Activated T-cell treated with anti-CD3 and anti-CD28 coated beads, Interleukin-2, amount 50 U/mL, for 24 hours (primary cell): Measurements from ENCODE around the gene FAF2.

Experiments used
- DNase-seq: peaks from one replicate; pipeline ENCODE4 v3.0.0-alpha.2; 2020
- H3K27ac Mint-ChIP-seq: 2 replicates; pipeline ENCODE4 v1.8.0; 2020; ENCODE audit warnings: mild to moderate bottlenecking, mixed read lengths
- H3K27me3 Mint-ChIP-seq: 2 replicates; pipeline ENCODE4 v1.8.0; 2020; ENCODE audit warnings: mixed read lengths
- H3K36me3 Mint-ChIP-seq: 2 replicates; pipeline ENCODE4 v1.8.0; 2020; ENCODE audit warnings: low read depth, mixed read lengths
- H3K4me1 Mint-ChIP-seq: 2 replicates; pipeline ENCODE4 v1.8.0; 2020; ENCODE audit warnings: low read depth, mixed read lengths
- H3K4me3 Mint-ChIP-seq: 2 replicates; pipeline ENCODE4 v1.8.0; 2020; ENCODE audit warnings: mild to moderate bottlenecking, moderate library complexity, mixed read lengths
- H3K9me3 Mint-ChIP-seq: 2 replicates; pipeline ENCODE4 v1.8.0; 2020; ENCODE audit warnings: mixed read lengths

Gene FAF2

GRCh38 chr5:176521286-176521685, 73.1 kb downstream of the FAF2 start:
- no peak for DNase-seq
- Mint-ChIP-seq H3K9me3 (no peaks in the 10 kb centered on the region), H3K27me3 (no peaks in the 10 kb centered on the region), H3K4me3 (no peak overlapping the region), H3K27ac (no peak overlapping the region), H3K4me1 (peaks cover 9% of the 10 kb centered on the region), H3K36me3 (peaks cover 3% of the 10 kb centered on the region)

GRCh38 chr5:176521699-176522263, 73.6 kb downstream of the FAF2 start:
- H3K9me3 Mint-ChIP-seq = no peaks in the 10 kb centered on the region
- H3K27ac Mint-ChIP-seq = no peak overlapping the region
- DNase-seq = no peak
- no peaks in the 10 kb centered on the region for H3K27me3 Mint-ChIP-seq
- peaks cover 7% of the 10 kb centered on the region for H3K36me3 Mint-ChIP-seq
- no peak overlapping the region for H3K4me3 Mint-ChIP-seq
- peaks cover 9% of the 10 kb centered on the region for H3K4me1 Mint-ChIP-seq

GRCh38 chr5:176524138-176524537, 76.0 kb downstream of the FAF2 start:
- H3K4me3 Mint-ChIP-seq = no peak overlapping the region
- peaks cover 29% of the 10 kb centered on the region for H3K36me3 Mint-ChIP-seq
- DNase-seq = no peak
- no peak overlapping the region for H3K27ac Mint-ChIP-seq
- H3K27me3 Mint-ChIP-seq = no peaks in the 10 kb centered on the region
- peaks cover 17% of the 10 kb centered on the region for H3K4me1 Mint-ChIP-seq
- H3K9me3 Mint-ChIP-seq = no peaks in the 10 kb centered on the region

- peaks cover 36% of the 10 kb centered on the region for H3K36me3 Mint-ChIP-seq
- no peak overlapping the region for H3K27ac Mint-ChIP-seq
- no peaks in the 10 kb centered on the region for H3K9me3 Mint-ChIP-seq
- peaks cover 25% of the 10 kb centered on the region for H3K4me1 Mint-ChIP-seq
- H3K4me3 Mint-ChIP-seq = no peak overlapping the region
- no peak for DNase-seq
- no peaks in the 10 kb centered on the region for H3K27me3 Mint-ChIP-seq
Observed at GRCh38 chr5:176524987-176525386, 76.8 kb downstream of the FAF2 start.

- H3K4me3 Mint-ChIP-seq = no peak overlapping the region
- peaks cover 36% of the 10 kb centered on the region for H3K36me3 Mint-ChIP-seq
- no peak for DNase-seq
- no peaks in the 10 kb centered on the region for H3K9me3 Mint-ChIP-seq
- H3K27me3 Mint-ChIP-seq = no peaks in the 10 kb centered on the region
- no peak overlapping the region for H3K27ac Mint-ChIP-seq
- peaks cover 27% of the 10 kb centered on the region for H3K4me1 Mint-ChIP-seq
Observed at GRCh38 chr5:176525677-176526076, 77.5 kb downstream of the FAF2 start.

- H3K9me3 Mint-ChIP-seq = no peaks in the 10 kb centered on the region
- peaks cover 43% of the 10 kb centered on the region for H3K36me3 Mint-ChIP-seq
- peaks cover 34% of the 10 kb centered on the region for H3K4me1 Mint-ChIP-seq
- no peak for DNase-seq
- H3K27ac Mint-ChIP-seq = no peak overlapping the region
- H3K27me3 Mint-ChIP-seq = no peaks in the 10 kb centered on the region
- H3K4me3 Mint-ChIP-seq = no peak overlapping the region
Observed at GRCh38 chr5:176526462-176526861, 78.3 kb downstream of the FAF2 start.

GRCh38 chr5:176527246-176528222, 79.3 kb downstream of the FAF2 start:
- DNase-seq = no peak
- Mint-ChIP-seq H3K9me3 (no peaks in the 10 kb centered on the region), H3K27ac (peak overlapping the region; percentile 69), H3K27me3 (no peaks in the 10 kb centered on the region), H3K4me1 (peaks cover 39% of the 10 kb centered on the region), H3K36me3 (peaks cover 48% of the 10 kb centered on the region), H3K4me3 (no peak overlapping the region)

- Mint-ChIP-seq H3K27ac (peak overlapping the region; percentile 47), H3K4me1 (peaks cover 40% of the 10 kb centered on the region), H3K27me3 (no peaks in the 10 kb centered on the region), H3K9me3 (no peaks in the 10 kb centered on the region), H3K36me3 (peaks cover 53% of the 10 kb centered on the region), H3K4me3 (no peak overlapping the region)
- no peak for DNase-seq
Observed at GRCh38 chr5:176528301-176528700, 80.1 kb downstream of the FAF2 start.

GRCh38 chr5:176528761-176529115, 80.6 kb downstream of the FAF2 start:
- DNase-seq = no peak
- Mint-ChIP-seq H3K27me3 (no peaks in the 10 kb centered on the region), H3K4me1 (peaks cover 44% of the 10 kb centered on the region), H3K27ac (peak overlapping the region; percentile 47), H3K4me3 (no peak overlapping the region), H3K36me3 (peaks cover 56% of the 10 kb centered on the region), H3K9me3 (no peaks in the 10 kb centered on the region)

GRCh38 chr5:176529116-176529740, 81.0 kb downstream of the FAF2 start:
- no peak for DNase-seq
- peaks cover 49% of the 10 kb centered on the region for H3K4me1 Mint-ChIP-seq

GRCh38 chr5:176529741-176530141, 81.6 kb downstream of the FAF2 start:
- DNase-seq = peak; percentile 59
- H3K36me3 Mint-ChIP-seq = peaks cover 62% of the 10 kb centered on the region
- peaks cover 55% of the 10 kb centered on the region for H3K4me1 Mint-ChIP-seq
- peak overlapping the region; percentile 87 for H3K27ac Mint-ChIP-seq
- H3K27me3 Mint-ChIP-seq = no peaks in the 10 kb centered on the region
- no peaks in the 10 kb centered on the region for H3K9me3 Mint-ChIP-seq
- H3K4me3 Mint-ChIP-seq = peak overlapping the region; percentile 62

More at GRCh38 chr5:176529116-176529740, 81.0 kb downstream of the FAF2 start:
- Mint-ChIP-seq H3K4me3 (peak overlapping the region; percentile 62), H3K27me3 (no peaks in the 10 kb centered on the region), H3K9me3 (no peaks in the 10 kb centered on the region), H3K27ac (peak overlapping the region; percentile 87), H3K36me3 (peaks cover 57% of the 10 kb centered on the region)

- DNase-seq = no peak
- Mint-ChIP-seq H3K4me1 (peaks cover 61% of the 10 kb centered on the region), H3K27ac (peak overlapping the region; percentile 91), H3K36me3 (peaks cover 67% of the 10 kb centered on the region), H3K27me3 (no peaks in the 10 kb centered on the region), H3K4me3 (peak overlapping the region; percentile 71), H3K9me3 (no peaks in the 10 kb centered on the region)
Observed at GRCh38 chr5:176530393-176530982, 82.3 kb downstream of the FAF2 start.

GRCh38 chr5:176530983-176531901, 83.1 kb downstream of the FAF2 start:
- Mint-ChIP-seq H3K27me3 (no peaks in the 10 kb centered on the region), H3K4me3 (peak overlapping the region; percentile 71), H3K9me3 (no peaks in the 10 kb centered on the region), H3K4me1 (peaks cover 61% of the 10 kb centered on the region), H3K27ac (peak overlapping the region; percentile 91), H3K36me3 (peaks cover 73% of the 10 kb centered on the region)
- DNase-seq = peak; percentile 66
